Type B pancreatic cell (in vitro differentiated cells): ENCODE measurements around the gene VOPP1. TPM values are rescaled to one million over a fixed set of nuclear protein-coding genes. Genes with fewer than 3 reads are reported as not detected.

Experiments used
- DNase-seq: peaks from one replicate; pipeline ENCODE4 v3.0.0; 2021; ENCODE audit warnings: mixed read lengths; ENCODE audit not compliant: unreplicated experiment; ENCODE audit errors: extremely low spot score
- H3K27ac Mint-ChIP-seq: 2 replicates; pipeline ENCODE4 v1.8.0; 2021; ENCODE audit warnings: mild to moderate bottlenecking, mixed read lengths
- H3K27me3 Mint-ChIP-seq: 2 replicates; pipeline ENCODE4 v1.8.0; 2021; ENCODE audit warnings: mixed read lengths
- H3K36me3 Mint-ChIP-seq: 2 replicates; pipeline ENCODE4 v1.8.0; 2021; ENCODE audit warnings: mixed read lengths
- H3K4me1 Mint-ChIP-seq: one replicate; pipeline ENCODE4 v1.8.0; 2021; ENCODE audit warnings: mixed read lengths; ENCODE audit not compliant: unreplicated experiment
- H3K4me3 Mint-ChIP-seq: 2 replicates; pipeline ENCODE4 v1.8.0; 2021; ENCODE audit warnings: mild to moderate bottlenecking, mixed read lengths
- H3K9me3 Mint-ChIP-seq: 2 replicates; pipeline ENCODE4 v1.8.0; 2021; ENCODE audit warnings: mixed read lengths
- total RNA-seq: library from RNA; stranded (reverse); gene quantifications from 2 replicates; pipeline ENCODE4 v1.2.1, GENCODE V29; 2021; ENCODE audit warnings: low replicate concordance
- TF ChIP-seq, protein P1 (sequence below): fragments of 200-600 bp; sonication (generic); conservative IDR thresholded peaks from 2 replicates; pipeline ENCODE4 v1.5.0; 2021; ENCODE audit warnings: antibody characterized with exemption, mild to moderate bottlenecking

Gene VOPP1
- total RNA-seq, 1 donor from 2014 or later, result 38.9 TPM

DNA sequence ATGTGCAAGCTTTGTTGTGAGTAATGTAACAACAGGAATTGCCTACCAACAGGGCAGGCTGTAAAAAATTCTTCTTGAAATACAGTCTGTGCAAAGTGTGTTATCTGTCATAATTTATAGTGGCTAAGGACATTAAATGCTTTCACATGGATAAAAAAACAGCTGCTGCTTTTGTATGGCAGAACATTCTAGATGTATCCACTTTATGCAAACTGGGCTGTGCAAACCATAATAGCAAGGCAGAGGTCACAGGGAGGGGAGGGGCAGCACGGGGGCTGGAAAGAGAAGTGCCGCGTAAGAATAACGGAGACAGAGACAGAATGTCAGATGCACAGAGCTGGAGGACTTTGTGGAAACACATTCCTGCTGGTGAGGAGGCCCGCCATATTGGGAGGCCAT lies 86.1 kb downstream of the VOPP1 start:
- peaks cover 14% of the 10 kb centered on the region for H3K4me1 Mint-ChIP-seq
- H3K36me3 Mint-ChIP-seq, result peaks cover 7% of the 10 kb centered on the region
- H3K4me3 Mint-ChIP-seq, result no peak overlapping the region
- no peaks in the 10 kb centered on the region for H3K9me3 Mint-ChIP-seq
- no peak for DNase-seq
- TF ChIP-seq, protein P1, sequence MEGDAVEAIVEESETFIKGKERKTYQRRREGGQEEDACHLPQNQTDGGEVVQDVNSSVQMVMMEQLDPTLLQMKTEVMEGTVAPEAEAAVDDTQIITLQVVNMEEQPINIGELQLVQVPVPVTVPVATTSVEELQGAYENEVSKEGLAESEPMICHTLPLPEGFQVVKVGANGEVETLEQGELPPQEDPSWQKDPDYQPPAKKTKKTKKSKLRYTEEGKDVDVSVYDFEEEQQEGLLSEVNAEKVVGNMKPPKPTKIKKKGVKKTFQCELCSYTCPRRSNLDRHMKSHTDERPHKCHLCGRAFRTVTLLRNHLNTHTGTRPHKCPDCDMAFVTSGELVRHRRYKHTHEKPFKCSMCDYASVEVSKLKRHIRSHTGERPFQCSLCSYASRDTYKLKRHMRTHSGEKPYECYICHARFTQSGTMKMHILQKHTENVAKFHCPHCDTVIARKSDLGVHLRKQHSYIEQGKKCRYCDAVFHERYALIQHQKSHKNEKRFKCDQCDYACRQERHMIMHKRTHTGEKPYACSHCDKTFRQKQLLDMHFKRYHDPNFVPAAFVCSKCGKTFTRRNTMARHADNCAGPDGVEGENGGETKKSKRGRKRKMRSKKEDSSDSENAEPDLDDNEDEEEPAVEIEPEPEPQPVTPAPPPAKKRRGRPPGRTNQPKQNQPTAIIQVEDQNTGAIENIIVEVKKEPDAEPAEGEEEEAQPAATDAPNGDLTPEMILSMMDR, result no peak
- H3K27ac Mint-ChIP-seq, result no peak overlapping the region
- H3K27me3 Mint-ChIP-seq, result no peaks in the 10 kb centered on the region

- TF ChIP-seq, protein P1, result no peak
- H3K4me1 Mint-ChIP-seq, result peaks cover 14% of the 10 kb centered on the region
- H3K4me3 Mint-ChIP-seq, result no peak overlapping the region
- no peak for DNase-seq
- H3K36me3 Mint-ChIP-seq, result peaks cover 7% of the 10 kb centered on the region
- H3K27me3 Mint-ChIP-seq, result no peaks in the 10 kb centered on the region
- no peak overlapping the region for H3K27ac Mint-ChIP-seq
- no peaks in the 10 kb centered on the region for H3K9me3 Mint-ChIP-seq
Measured at GRCh38 chr7:55485501-55486191, 86.7 kb downstream of the VOPP1 start.

DNA sequence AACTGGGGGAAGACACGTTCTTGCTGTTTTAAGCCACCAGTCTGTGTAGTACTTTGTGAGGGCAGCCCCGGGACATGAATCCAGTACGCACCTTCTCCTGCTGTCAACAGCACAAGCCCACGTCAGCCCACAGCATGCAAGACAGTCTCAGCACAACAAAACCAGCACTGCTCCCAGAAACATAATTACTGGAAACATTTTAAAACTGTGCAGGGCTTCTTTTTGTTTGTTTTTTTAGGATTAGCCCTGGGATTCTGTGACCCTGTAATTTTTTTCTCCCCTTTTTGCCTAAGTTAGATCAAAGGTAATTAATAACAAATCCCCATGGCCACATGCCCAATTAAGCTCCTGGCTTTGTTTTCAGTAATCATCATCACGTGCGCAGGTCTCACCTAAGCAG lies 87.5 kb downstream of the VOPP1 start:
- Mint-ChIP-seq H3K9me3 (no peaks in the 10 kb centered on the region), H3K4me3 (no peak overlapping the region), H3K27ac (no peak overlapping the region), H3K4me1 (peaks cover 14% of the 10 kb centered on the region), H3K27me3 (no peaks in the 10 kb centered on the region), H3K36me3 (peaks cover 7% of the 10 kb centered on the region)
- TF ChIP-seq, protein P1, result no peak
- DNase-seq, result no peak

GRCh38 chr7:55484241-55484640 lies 88.1 kb downstream of the VOPP1 start:
- Mint-ChIP-seq H3K27me3 (no peaks in the 10 kb centered on the region), H3K4me3 (no peak overlapping the region), H3K27ac (no peak overlapping the region), H3K4me1 (peaks cover 14% of the 10 kb centered on the region), H3K9me3 (no peaks in the 10 kb centered on the region), H3K36me3 (peaks cover 5% of the 10 kb centered on the region)
- TF ChIP-seq, protein P1, result no peak
- DNase-seq, result no peak

DNA sequence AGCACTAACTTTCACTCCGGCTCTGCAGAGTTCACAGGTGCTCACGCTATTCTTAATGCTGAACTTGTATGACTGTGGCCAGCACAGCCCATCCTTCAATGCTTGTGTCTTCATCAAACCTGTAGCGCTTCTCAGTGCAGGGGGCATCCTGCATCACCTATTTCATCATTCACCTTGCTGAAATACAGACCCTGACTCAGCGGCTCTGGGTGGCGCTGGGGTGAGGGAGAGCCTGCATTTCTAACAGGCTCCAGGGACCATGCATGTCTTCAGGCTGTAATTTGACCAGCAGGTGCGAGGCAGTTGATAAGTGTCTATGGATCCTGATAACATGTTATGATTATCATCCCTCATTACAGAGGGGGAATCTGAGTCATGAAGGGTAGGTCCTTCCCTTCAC lies 89.3 kb downstream of the VOPP1 start:
- DNase-seq, result peak; percentile 36
- Mint-ChIP-seq H3K27ac (no peak overlapping the region), H3K9me3 (no peaks in the 10 kb centered on the region), H3K27me3 (no peaks in the 10 kb centered on the region), H3K36me3 (peaks cover 5% of the 10 kb centered on the region), H3K4me3 (no peak overlapping the region), H3K4me1 (peaks cover 14% of the 10 kb centered on the region)
- TF ChIP-seq, protein P1, result no peak

DNA sequence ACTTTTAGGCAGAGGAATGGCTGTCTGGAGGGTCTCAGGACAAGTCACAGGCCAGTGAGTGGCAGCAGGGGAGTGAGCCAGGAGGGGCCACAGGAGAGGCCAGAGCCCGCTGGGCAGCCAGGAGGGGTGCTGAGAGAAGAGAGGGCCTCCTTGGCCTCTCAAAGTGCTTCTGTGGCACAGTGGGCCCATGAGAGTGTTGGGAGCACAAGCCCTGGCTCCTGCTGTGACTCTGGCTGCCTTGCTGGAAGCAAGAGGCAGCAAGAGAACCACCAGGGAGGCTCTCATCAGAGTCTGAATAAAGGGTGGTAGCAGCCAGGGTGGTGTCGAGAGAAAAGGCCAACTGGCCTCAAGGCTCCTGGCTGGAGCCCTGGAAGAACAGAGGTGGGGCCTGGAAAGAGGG lies 91.1 kb downstream of the VOPP1 start:
- H3K27ac Mint-ChIP-seq, result no peak overlapping the region
- no peaks in the 10 kb centered on the region for H3K9me3 Mint-ChIP-seq

More for the DNA sequence above, 91.1 kb downstream of the VOPP1 start:
- H3K27me3 Mint-ChIP-seq, result no peaks in the 10 kb centered on the region
- H3K4me3 Mint-ChIP-seq, result no peak overlapping the region
- peaks cover 11% of the 10 kb centered on the region for H3K4me1 Mint-ChIP-seq
- peaks cover 5% of the 10 kb centered on the region for H3K36me3 Mint-ChIP-seq
- DNase-seq, result no peak
- TF ChIP-seq, protein P1, result no peak
